HCT116 (cell line): ENCODE data around the gene ANAPC5. TPM values are rescaled to one million over a fixed set of nuclear protein-coding genes. Genes with fewer than 3 reads are reported as not detected.

Source experiments
- ATAC-seq: fragments of 200-7000 bp; cut with Tn5 transposase; 2 replicates; pipeline ENCODE4 v1.9.1; 2020; ENCODE audit warnings: mild to moderate bottlenecking, moderate library complexity
- BruUV-seq: library from RNA; stranded (reverse); fragments of 400-500 nt; replicated peaks from 2 replicates; lab custom pipeline; 2021; lab: Mats Ljungman, UMichigan
- CTCF ChIA-PET: fragments of 300-600 bp; sonication (Branson Sonifier 250); formaldehyde crosslinking; loops from one replicate; lab custom pipeline; 2021; ENCODE audit warnings: antibody characterized with exemption; lab: Charles Lee
- POLR2A ChIA-PET: fragments of 300-600, 350-600 bp; sonication (Branson Sonifier 250); formaldehyde crosslinking; loops from one replicate; lab custom pipeline; 2021; ENCODE audit warnings: antibody characterized with exemption; lab: Charles Lee
- RAD21 ChIA-PET, 2 experiments: fragments of 300-600 bp; sonication (Branson Sonifier 250); formaldehyde crosslinking; loops; one replicate each; lab custom pipeline; 2023; ENCODE audit warnings: low total read pairs in 2 of 2; ENCODE audit not compliant: uncharacterized antibody in 2 of 2, unreplicated experiment in 2 of 2, low non-redundant PET in 1 of 2; lab: Charles Lee
- DNase-seq: peaks from one replicate; pipeline ENCODE4 v3.0.0-alpha.2; 2010; ENCODE audit warnings: low read depth, low spot score
- H2AFZ ChIP-seq: fragments of 200-600 bp; shearing (Covaris generic), sonication (generic); 2 replicates; pipeline ENCODE4 v1.6.1; 2017; ENCODE audit warnings: low read depth, mixed run types, mixed read lengths, antibody characterized with exemption, low read length; ENCODE audit not compliant: poor library complexity, severe bottlenecking
- H3K27ac ChIP-seq: 2 replicates; pipeline ENCODE4 v1.5.1; 2012; ENCODE audit warnings: low read depth, low read length
- H3K27me3 ChIP-seq: fragments of 200-600 bp; sonication (generic); 2 replicates; pipeline ENCODE4 v1.6.1; 2016; ENCODE audit warnings: mixed run types, low read length, mixed read lengths; ENCODE audit not compliant: insufficient read depth
- H3K36me3 ChIP-seq, 2 experiments: fragments of 200-500 bp in 1 of 2; fragments of 200-600 bp in 1 of 2; sonication (Bioruptor generic) in 1 of 2; sonication (generic) in 1 of 2; 2 replicates each; pipeline versions ENCODE4 v1.5.1 to v1.6.1; 2014 to 2016; ENCODE audit warnings: low read length in 2 of 2, inconsistent platforms in 1 of 2, mixed read lengths in 1 of 2, mixed run types in 1 of 2; ENCODE audit not compliant: insufficient read depth in 2 of 2, control insufficient read depth in 1 of 2
- H3K4me1 ChIP-seq, 2 experiments: fragments of 200-600 bp in 1 of 2; sonication (generic) in 1 of 2; 2 replicates each; pipeline versions ENCODE4 v1.5.1 to v1.6.1; 2012 to 2017; ENCODE audit warnings: low read length in 2 of 2, inconsistent platforms in 1 of 2, mild to moderate bottlenecking in 1 of 2, mixed read lengths in 1 of 2, mixed run types in 1 of 2, moderate library complexity in 1 of 2; ENCODE audit not compliant: insufficient read depth in 2 of 2, control insufficient read depth in 1 of 2
- H3K4me2 ChIP-seq: fragments of 200-600 bp; sonication (generic); 2 replicates; pipeline ENCODE4 v1.6.1; 2017; ENCODE audit warnings: mixed run types, low read length, mixed read lengths
- H3K4me3 ChIP-seq, 2 experiments: fragments of 200-600 bp in 1 of 2; sonication (generic) in 1 of 2; replicated peaks in 1 of 2; 2 replicates each; pipeline ENCODE4 v1.5.1; 2011 to 2016; ENCODE audit warnings: low read length in 2 of 2, control low read depth in 1 of 2, low read depth in 1 of 2, mild to moderate bottlenecking in 1 of 2, mixed read lengths in 1 of 2, mixed run types in 1 of 2
- H3K79me2 ChIP-seq: fragments of 200-600 bp; sonication (generic); 2 replicates; pipeline ENCODE4 v1.6.1; 2017; ENCODE audit warnings: mild to moderate bottlenecking, mixed run types, low read length, moderate library complexity, mixed read lengths; ENCODE audit not compliant: insufficient read depth
- H3K9ac ChIP-seq: fragments of 200-600 bp; sonication (generic); 2 replicates; pipeline ENCODE4 v1.6.1; 2016; ENCODE audit warnings: low read length, mixed read lengths
- H3K9me2 ChIP-seq: fragments of 200-600 bp; sonication (generic), shearing (Covaris generic); 2 replicates; pipeline ENCODE4 v1.6.1; 2017; ENCODE audit warnings: mixed run types, mild to moderate bottlenecking, moderate library complexity; ENCODE audit not compliant: insufficient read depth
- H3K9me3 ChIP-seq, 2 experiments: fragments of 200-500 bp in 1 of 2; fragments of 200-600 bp in 1 of 2; sonication (Bioruptor generic) in 1 of 2; sonication (generic) in 1 of 2; 2 replicates each; pipeline ENCODE4 v1.6.1; 2014 to 2017; ENCODE audit warnings: low read length in 2 of 2, mixed read lengths in 2 of 2, inconsistent platforms in 1 of 2, low read depth in 1 of 2, mild to moderate bottlenecking in 1 of 2, mixed run types in 1 of 2, moderate library complexity in 1 of 2; ENCODE audit not compliant: control insufficient read depth in 1 of 2, insufficient read depth in 1 of 2
- H4K20me1 ChIP-seq: fragments of 200-600 bp; sonication (generic), shearing (Covaris generic); 2 replicates; pipeline ENCODE4 v1.6.1; 2017; ENCODE audit warnings: mixed run types, mild to moderate bottlenecking, moderate library complexity; ENCODE audit not compliant: insufficient read depth
- CTCF ChIP-seq, 3 experiments: fragments of 200-600 bp in 1 of 3; sonication (generic) in 1 of 3; IDR thresholded peaks in 2 of 3; conservative IDR thresholded peaks in 1 of 3; 2 replicates each; pipeline ENCODE4 v1.5.1; 2012 to 2017; ENCODE audit warnings: low read depth in 2 of 3, low read length in 2 of 3, antibody characterized with exemption in 1 of 3, borderline replicate concordance in 1 of 3, control low read depth in 1 of 3, mild to moderate bottlenecking in 1 of 3, mixed read lengths in 1 of 3, mixed run types in 1 of 3, moderate library complexity in 1 of 3; ENCODE audit not compliant: insufficient read depth in 1 of 3
- POLR2A ChIP-seq: IDR thresholded peaks from 2 replicates; pipeline ENCODE4 v1.7.0; 2011; ENCODE audit warnings: borderline replicate concordance; ENCODE audit not compliant: insufficient read depth, insufficient read length; ENCODE audit errors: extremely low read depth
- RAD21 ChIP-seq: IDR thresholded peaks from 2 replicates; pipeline ENCODE4 v1.6.1; 2012; ENCODE audit warnings: low read depth, mild to moderate bottlenecking
- ZBTB33 ChIP-seq: IDR thresholded peaks from 2 replicates; pipeline ENCODE4 v1.6.1; 2011; ENCODE audit warnings: mild to moderate bottlenecking, low read length, moderate library complexity; ENCODE audit not compliant: insufficient replicate concordance; ENCODE audit errors: extremely low read depth
- intact Hi-C: fragments of 100-400 bp; cut with micrococcal nuclease; formaldehyde crosslinking; loops from 2 replicates; pipeline ENCODE4 v1.10.0; 2022
- total RNA-seq: library from RNA; stranded (reverse); gene quantifications from one replicate; pipeline ENCODE4 v1.2.1, GENCODE V29; 2021; ENCODE audit not compliant: unreplicated experiment

ANAPC5 gene
- total RNA-seq, 1 experiment from 2014 or later = 112 TPM

- POLR2A ChIA-PET = interaction anchor here (1.3 kb wide), 1 partner anchor 17 kb away, joined by 3 read pairs; the partner anchor contains the start of gene RNF34
- no peak for ATAC-seq
- TF ChIP-seq ZBTB33 (no peak), CTCF (IDR thresholded peaks at IDR 0.05 in 2 of 3, conservative IDR thresholded peaks at IDR 0.05 in 1 of 3; ENCODE audit: borderline replicate concordance in 1 of 3, insufficient read depth in 1 of 3, low read depth in 2 of 3, low read length in 2 of 3) (peak; percentile 13 to 66 (median 46); a peak in 4 of 6 replicates), POLR2A (no peak), RAD21 (peak; percentile 43)
- no peak for DNase-seq
- intact Hi-C loops = no loop called here
- no peak overlapping the region for H3K4me2 ChIP-seq
- H4K20me1 ChIP-seq = no peaks in the 10 kb centered on the region
- no peaks in the 10 kb centered on the region for H3K27me3 ChIP-seq
- H3K4me1 ChIP-seq = peaks cover 0 to 5% of the 10 kb centered on the region in 2 experiments; a peak in 1 of 4 replicates
- no peak overlapping the region for H2AFZ ChIP-seq
- no peaks in the 10 kb centered on the region for H3K9me3 ChIP-seq
- RAD21 ChIA-PET = no interaction called here
- CTCF ChIA-PET = interaction anchor here (0.7 kb wide), 1 partner anchor 49 kb away, joined by 3 read pairs; no protein-coding TSS in a partner anchor
- H3K36me3 ChIP-seq = no peaks in the 10 kb centered on the region
- H3K27ac ChIP-seq = no peak overlapping the region
- H3K9ac ChIP-seq = no peak overlapping the region
- H3K79me2 ChIP-seq = no peaks in the 10 kb centered on the region
- no peaks in the 10 kb centered on the region for H3K9me2 ChIP-seq
- H3K4me3 ChIP-seq = no peak overlapping the region
- BruUV-seq = no TSS peak
These were observed 31.4 kb upstream of the ANAPC5 start for GRCh38 chr12:121383601-121384021.
